Cortex of kidney (tissue), 1 donor: ENCODE results near the gene C17orf114.

Experiments used
- DNase-seq: peaks from one replicate; lab custom pipeline; 2025; lab: John Stamatoyannopoulos, UW

C17orf114 gene

GRCh38 chr17:4788159-4788806 lies 13.8 kb downstream of the C17orf114 start:
- DNase-seq: no peak

DNA sequence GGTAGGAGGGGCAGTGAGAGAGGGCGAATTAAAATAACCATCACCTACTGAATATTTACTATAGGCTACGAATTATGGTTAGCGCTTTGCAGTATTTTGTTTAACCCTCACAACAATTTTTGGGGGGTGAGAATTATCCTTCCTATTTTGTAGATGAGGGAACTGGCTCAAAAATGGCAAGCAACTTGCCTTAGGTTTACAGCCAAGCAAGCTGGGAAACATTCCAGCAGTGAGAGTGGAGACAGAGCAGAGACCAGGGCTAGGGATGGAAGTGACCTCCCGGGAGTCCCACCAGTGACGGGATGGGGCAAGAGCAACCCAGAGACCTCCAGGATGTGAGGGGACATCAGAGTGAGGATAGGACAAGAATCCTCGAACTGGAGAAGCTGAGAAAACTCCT lies 15.6 kb downstream of the C17orf114 start:
- DNase-seq: no peak

- no peak for DNase-seq
These were observed 16.0 kb downstream of the C17orf114 start, which contains the start of gene VMO1 for GRCh38 chr17:4786106-4786511. Gene VMO1, minus strand, starts transcription at chr17:4786364. Its CDS starts 12 bp downstream, at chr17:4786352.

DNA sequence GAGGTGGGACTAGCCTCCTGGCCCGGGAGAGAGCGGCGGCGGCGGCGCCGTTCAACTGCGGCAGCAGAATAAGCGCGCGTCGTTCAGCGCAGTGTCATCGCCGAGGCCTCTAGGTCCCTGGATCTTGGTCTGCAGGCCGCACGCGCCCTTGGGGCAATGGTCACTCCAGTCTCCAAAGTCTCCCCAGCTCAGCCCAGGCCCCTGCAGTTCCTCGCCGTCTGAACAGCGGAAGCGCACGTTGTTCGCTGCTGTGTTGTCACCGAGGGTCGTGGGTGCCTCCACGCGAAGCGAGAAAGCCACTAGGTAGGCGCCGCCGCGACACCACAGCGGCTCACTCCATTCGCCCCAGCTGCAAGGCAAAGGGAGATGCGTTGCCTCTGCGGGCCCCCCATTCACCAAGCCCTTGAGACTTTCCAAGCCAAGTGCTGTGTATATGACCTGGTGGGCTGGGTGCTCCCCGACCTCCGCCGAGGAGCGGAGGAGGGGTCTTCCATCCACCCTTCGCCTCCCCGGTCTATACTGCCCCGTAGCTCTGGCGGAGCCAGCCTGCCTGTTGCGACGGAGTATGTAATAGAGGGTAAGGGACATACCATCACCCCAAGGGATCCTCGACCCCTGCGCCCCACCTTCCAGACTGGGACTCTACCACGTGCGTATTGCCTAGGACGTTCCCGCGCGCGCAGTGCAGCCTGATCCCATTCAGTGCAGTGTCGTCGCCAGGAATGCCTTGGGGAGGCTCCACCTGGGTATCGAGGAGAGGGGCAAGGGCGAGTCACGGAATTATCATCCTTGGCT lies 16.6 kb downstream of the C17orf114 start:
- no peak for DNase-seq

DNA sequence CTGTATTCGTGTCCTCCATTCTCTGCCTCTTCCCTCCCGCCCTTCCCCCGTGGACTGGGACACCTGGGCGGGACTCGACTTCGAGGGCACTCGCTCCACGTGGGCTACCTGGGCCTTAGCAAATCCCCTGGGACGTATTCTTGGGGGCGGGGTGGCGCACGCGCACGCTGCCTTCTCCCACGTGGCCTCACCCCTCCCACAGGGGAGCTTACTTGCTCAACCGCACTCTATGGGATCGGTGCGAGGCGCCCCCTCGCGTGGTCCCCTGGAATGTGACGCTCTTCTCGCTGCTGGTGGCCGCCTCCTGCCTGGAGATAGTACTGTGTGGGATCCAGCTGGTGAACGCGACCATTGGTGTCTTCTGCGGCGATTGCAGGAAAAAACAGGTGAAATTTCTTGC lies 19.5 kb downstream of the C17orf114 start:
- no peak for DNase-seq

DNA sequence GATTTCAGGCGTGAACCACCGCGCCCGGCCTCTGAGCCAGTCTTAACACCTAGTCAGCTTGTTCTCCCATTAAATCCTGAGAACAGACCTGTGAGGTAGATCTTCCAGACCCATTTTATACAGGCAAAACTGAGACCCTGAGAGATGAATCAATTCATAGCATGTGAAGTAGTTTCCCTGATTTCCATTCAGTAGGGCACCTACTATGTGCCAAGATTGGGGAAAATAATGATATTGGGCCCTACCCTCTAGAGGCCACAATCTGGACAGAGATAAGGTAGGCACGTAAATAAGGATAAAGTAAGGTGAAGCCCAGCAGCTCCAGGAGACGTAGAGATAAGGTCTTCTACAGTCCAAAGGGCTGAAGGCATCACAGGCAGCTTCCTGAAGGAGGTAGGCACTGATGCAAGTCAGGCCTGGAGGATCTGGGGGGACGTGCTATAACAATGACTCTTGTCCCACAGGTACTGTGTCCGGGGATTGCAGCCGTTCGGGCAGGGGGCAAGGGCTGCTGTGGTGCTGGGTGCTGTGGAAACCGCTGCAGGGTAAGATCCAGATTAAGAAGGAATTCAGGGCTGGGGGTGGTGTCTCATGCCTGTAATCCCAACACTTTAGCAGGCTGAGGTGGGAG lies 21.7 kb downstream of the C17orf114 start:
- DNase-seq: no peak

- no peak for DNase-seq
These were observed 24.0 kb downstream of the C17orf114 start for GRCh38 chr17:4777969-4778760.

DNA sequence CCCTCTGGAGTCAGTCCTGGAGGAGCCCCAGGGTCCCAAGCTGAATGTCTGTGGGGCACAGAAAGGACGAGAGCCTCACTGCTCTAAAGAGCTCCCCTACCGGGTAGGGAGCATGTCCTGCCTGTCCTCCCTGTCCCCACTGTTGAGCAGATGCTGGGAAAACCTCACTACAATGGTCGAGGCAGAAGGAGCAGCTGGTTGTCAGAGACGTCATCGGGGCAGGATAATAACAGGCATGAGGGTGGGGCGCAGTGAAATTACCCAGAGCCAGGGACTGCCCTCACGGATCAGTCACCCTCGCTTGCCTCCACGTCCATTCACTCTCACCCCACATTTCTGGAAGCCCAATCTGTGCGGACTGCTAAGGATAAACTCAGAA lies 29.9 kb downstream of the C17orf114 start:
- DNase-seq: no peak

- no peak for DNase-seq
These were observed 30.5 kb downstream of the C17orf114 start, which contains the start of gene TM4SF5 for GRCh38 chr17:4771519-4772234. Gene TM4SF5, plus strand, starts transcription at chr17:4771886. Its CDS starts 37 bp downstream, at chr17:4771923.

DNA sequence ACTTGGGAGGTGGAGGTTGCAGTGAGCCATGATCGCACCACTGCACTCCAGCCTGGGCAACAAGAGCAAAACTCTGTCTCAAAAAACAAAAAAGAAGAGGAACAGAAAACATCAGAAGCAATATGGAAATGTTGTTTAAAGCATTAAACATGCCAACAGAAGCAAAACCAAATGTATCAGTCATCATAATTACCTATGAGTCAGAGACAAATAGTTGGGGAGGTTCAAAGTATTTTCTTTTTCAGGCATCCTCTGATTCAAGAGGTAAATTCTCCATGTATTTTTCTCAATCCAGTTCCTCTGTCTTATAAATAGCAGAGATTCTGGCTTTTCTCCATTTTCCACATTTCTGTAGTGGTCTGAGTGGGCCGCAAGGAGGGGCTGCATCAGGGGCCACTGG lies 32.5 kb downstream of the C17orf114 start:
- DNase-seq: no peak

DNA sequence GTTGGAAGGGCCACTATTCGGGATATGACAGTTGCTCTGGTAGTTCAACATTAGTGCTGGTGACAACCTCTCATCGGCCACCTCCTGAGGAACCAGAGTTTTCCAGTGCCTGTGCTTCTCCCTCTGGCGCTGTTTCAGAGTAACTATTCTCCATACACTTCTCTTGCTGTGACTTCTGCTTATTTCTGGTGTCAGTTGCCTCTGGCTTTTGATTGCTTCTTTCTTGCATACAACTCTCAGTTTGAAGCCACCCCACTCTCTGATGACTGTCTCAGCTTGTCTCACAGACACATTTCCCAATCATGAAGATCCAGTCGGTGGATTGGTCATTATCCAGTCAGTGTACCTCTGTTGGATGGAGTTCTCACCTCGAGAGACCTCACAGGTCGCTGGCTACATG lies 33.8 kb downstream of the C17orf114 start:
- no peak for DNase-seq

DNA sequence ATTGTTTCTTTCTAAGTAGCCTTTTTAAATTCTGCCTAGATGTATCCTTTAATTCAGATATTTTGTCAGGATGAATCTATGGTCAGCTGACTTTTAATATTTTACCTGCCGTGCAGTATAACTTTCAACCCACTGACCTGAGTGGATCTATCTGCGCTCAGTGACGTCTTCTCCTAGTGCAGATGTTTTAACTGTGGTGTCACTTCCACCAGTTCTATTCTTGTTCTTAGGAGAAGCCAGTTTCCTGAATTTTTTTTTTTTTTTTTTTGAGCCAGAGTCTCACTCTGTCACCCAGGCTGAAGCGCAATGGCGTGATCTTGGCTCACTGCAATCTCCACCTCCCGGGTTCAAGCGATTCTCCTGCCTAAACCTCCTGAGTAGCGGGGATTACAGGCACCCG lies 35.4 kb downstream of the C17orf114 start:
- no peak for DNase-seq

- no peak for DNase-seq
These were observed 35.9 kb downstream of the C17orf114 start for GRCh38 chr17:4766201-4766600.

DNA sequence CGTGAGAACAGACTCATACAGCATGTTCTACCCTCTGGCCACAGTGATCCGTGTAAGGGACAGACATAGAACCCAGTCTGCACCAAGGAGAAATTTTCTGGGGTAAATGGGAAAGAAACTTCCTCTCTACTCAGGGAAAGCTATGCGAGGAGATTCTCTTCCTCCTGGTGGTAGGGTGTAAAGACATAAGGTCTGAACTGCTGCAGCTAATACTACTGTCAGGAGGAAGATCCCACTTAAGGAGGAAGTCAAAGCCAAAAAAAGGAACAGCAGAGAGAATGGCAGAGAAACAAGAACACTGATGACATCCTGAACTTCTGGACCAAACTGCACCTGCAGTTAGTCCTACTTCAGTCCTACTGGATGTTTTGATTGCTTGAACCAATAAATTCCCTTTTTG lies 37.5 kb downstream of the C17orf114 start:
- DNase-seq: no peak

- DNase-seq: no peak
These were observed 42.3 kb downstream of the C17orf114 start for GRCh38 chr17:4759776-4760236.

DNA sequence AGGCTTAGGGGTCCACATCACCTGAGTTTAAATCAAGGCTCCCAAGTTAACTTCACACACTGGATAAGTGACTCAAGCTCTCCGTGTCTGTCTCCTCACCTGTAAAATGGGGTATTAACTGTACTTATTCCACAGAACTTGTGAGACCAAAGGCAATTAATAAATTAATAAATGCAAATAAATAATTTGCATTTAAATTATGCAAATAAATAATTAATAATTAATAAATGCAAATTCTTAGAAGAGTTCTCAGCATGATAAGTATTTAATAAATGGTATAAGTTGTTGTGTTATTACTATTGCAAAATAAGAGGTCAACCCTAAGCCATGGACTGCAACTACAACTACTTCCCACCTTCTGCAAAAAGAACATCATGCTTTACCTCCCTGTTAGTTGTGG lies 48.7 kb downstream of the C17orf114 start:
- no peak for DNase-seq

DNA sequence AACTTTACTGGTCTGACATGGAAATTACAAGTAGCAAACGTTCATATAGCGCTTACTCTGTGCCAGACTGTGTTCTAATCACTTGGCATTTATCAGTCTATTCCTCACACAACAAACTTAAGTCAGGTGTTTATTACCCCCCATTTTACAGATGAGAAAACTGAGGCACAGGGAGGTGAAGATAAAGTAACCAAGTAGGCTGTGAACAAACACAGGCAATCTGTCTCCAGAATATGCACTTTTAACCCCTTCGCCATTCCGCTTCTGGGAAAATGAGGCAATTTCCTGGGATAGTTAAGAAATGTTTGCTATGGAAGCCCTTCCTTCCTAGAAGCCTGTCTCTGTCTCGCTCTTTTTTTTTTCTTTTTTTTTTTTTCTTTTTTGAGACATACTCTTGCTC lies 50.2 kb downstream of the C17orf114 start:
- no peak for DNase-seq
